NCI-H345 treated with DMSO at 0.1 percent for 48 hours (cell line): ENCODE data around the gene MBD5.

Experiments used
- DNase-seq: peaks from one replicate; lab custom pipeline; 2025; ENCODE audit not compliant: unreplicated experiment; lab: John Stamatoyannopoulos, UW

Gene MBD5

GRCh38 chr2:148110184-148110583, 89.3 kb downstream of the MBD5 start:
- DNase-seq = no peak

GRCh38 chr2:148122788-148123187, 101.9 kb downstream of the MBD5 start:
- DNase-seq = no peak

- no peak for DNase-seq
Observed at GRCh38 chr2:148124271-148124670, 103.4 kb downstream of the MBD5 start.

GRCh38 chr2:148130581-148130980, 109.7 kb downstream of the MBD5 start:
- no peak for DNase-seq

GRCh38 chr2:148132412-148132811, 111.5 kb downstream of the MBD5 start:
- no peak for DNase-seq

GRCh38 chr2:148135705-148136104, 114.8 kb downstream of the MBD5 start:
- DNase-seq = no peak

- DNase-seq = no peak
Observed at GRCh38 chr2:148136441-148136840, 115.5 kb downstream of the MBD5 start.

GRCh38 chr2:148161909-148162435, 141.1 kb downstream of the MBD5 start:
- DNase-seq = no peak

- no peak for DNase-seq
Observed at GRCh38 chr2:148162871-148163270, 142.0 kb downstream of the MBD5 start.

GRCh38 chr2:148165975-148166374, 145.1 kb downstream of the MBD5 start:
- DNase-seq = no peak

- DNase-seq = no peak
Observed at GRCh38 chr2:148167241-148167766, 146.4 kb downstream of the MBD5 start.

- DNase-seq = no peak
Observed at GRCh38 chr2:148167855-148168254, 147.0 kb downstream of the MBD5 start.

GRCh38 chr2:148172131-148172753, 151.4 kb downstream of the MBD5 start:
- no peak for DNase-seq

- DNase-seq = no peak
Observed at GRCh38 chr2:148173168-148173567, 152.3 kb downstream of the MBD5 start.

- no peak for DNase-seq
Observed at GRCh38 chr2:148177559-148177958, 156.7 kb downstream of the MBD5 start.

GRCh38 chr2:148179724-148180123, 158.8 kb downstream of the MBD5 start:
- no peak for DNase-seq

- DNase-seq = no peak
Observed at GRCh38 chr2:148184976-148185375, 164.1 kb downstream of the MBD5 start.

- DNase-seq = no peak
Observed at GRCh38 chr2:148194882-148195281, 174.0 kb downstream of the MBD5 start.

GRCh38 chr2:148201075-148202004, 180.4 kb downstream of the MBD5 start:
- no peak for DNase-seq

- DNase-seq = no peak
Observed at GRCh38 chr2:148202237-148202636, 181.3 kb downstream of the MBD5 start.

- DNase-seq = no peak
Observed at GRCh38 chr2:148207111-148207510, 186.2 kb downstream of the MBD5 start.

GRCh38 chr2:148209603-148210002, 188.7 kb downstream of the MBD5 start:
- no peak for DNase-seq
